HG03097 (cell line): Measurements from ENCODE around the gene FOXF2.

Experiments used
- ATAC-seq: cut with Tn5 transposase; IDR thresholded peaks from one replicate; pipeline ENCODE4 v1.9.1; 2021; ENCODE audit not compliant: unreplicated experiment, low FRiP score

Gene FOXF2

GRCh38 chr6:1438471-1438881, 49.1 kb downstream of the FOXF2 start:
- no peak for ATAC-seq

- no peak for ATAC-seq
These were observed 50.0 kb downstream of the FOXF2 start for GRCh38 chr6:1439349-1439748.

- no peak for ATAC-seq
These were observed 53.6 kb downstream of the FOXF2 start for GRCh38 chr6:1442929-1443328.
